Measurements from ENCODE around the gene PLAAT3. TPM values are rescaled to one million over a fixed set of nuclear protein-coding genes. Genes with fewer than 3 reads are reported as not detected.

Gene PLAAT3
- total RNA-seq, 4 donors from 2014 or later = 45.9 to 69.1 (median 53.2) TPM

- H3K4me3 ChIP-seq = peak overlapping the region; percentile 18 to 29
- peaks cover 0 to 3% (median 0%) of the 10 kb centered on the region in 3 donors for H3K9me3 ChIP-seq
- peak overlapping the region; percentile 61 to 80 (median 76) for H3K27ac ChIP-seq
- H3K27me3 ChIP-seq = no peaks in the 10 kb centered on the region
- H3K4me1 ChIP-seq = peaks cover 6 to 33% (median 13%) of the 10 kb centered on the region in 3 donors
- ATAC-seq = peak; percentile 93
- WGBS, 2 donors (ENCODE audit: low coverage in 1 of 2) = 10 to 40% methylated on average over 6 to 10 of the region's 10 CpGs
- H3K36me3 ChIP-seq = peaks cover 0 to 11% of the 10 kb centered on the region in 2 donors
- TF ChIP-seq POLR2A (IDR thresholded peaks at IDR 0.05) (no peak), EP300 (IDR thresholded peaks at IDR 0.05) (no peak), POLR2AphosphoS5 (IDR thresholded peaks at IDR 0.05) (peak; percentile 87)
- TF ChIP-seq, protein P1, sequence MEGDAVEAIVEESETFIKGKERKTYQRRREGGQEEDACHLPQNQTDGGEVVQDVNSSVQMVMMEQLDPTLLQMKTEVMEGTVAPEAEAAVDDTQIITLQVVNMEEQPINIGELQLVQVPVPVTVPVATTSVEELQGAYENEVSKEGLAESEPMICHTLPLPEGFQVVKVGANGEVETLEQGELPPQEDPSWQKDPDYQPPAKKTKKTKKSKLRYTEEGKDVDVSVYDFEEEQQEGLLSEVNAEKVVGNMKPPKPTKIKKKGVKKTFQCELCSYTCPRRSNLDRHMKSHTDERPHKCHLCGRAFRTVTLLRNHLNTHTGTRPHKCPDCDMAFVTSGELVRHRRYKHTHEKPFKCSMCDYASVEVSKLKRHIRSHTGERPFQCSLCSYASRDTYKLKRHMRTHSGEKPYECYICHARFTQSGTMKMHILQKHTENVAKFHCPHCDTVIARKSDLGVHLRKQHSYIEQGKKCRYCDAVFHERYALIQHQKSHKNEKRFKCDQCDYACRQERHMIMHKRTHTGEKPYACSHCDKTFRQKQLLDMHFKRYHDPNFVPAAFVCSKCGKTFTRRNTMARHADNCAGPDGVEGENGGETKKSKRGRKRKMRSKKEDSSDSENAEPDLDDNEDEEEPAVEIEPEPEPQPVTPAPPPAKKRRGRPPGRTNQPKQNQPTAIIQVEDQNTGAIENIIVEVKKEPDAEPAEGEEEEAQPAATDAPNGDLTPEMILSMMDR (IDR thresholded peaks at IDR 0.05) = no peak
Observed at GRCh38 chr11:63574856-63575602, 39.2 kb downstream of the PLAAT3 start.

DNA sequence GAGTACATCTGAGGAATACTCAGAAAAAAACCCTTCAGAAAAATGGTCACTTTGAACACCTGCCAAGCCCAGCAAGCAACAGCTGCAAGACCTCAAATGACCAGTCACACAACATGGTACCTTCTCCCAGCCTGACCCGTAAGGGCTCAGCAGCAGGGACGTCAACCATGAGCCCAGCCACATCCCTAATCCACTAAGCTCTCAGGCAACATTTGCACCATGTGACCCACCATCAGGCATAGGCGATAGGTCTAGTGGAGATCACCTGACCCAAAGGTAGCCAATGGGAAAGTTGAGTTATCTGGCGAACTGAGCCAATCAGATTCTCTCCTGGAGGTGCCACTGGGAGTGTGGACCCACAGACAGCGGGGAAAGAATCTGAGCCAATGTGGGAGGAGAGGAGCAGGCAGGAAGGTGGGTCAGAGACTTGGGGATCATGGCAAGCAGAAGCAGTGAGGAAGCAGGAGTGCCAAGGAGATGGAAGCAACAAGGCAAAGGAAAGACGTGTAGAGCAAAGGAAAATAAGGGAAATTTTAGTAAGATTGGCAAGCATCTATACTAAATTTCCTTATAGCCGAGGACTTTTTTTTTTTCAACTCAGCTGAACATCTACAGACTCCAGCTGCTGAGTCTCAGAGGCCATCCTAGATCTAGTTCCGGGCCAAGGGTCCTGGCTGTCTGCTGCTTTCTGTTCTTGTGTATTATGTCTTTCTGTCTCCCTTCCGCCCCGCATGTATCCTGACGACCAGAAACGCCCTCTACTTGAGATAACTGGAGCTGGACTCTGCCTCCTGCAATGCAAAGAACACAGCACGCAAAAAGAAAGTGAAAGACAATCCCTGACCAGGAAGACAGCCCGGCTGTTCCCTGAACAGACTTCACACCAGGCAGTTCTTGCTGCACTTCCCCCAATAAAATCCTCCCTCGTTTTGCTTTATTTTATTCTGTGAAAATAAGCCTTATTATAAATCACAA lies 40.1 kb downstream of the PLAAT3 start:
- ATAC-seq = peak; percentile 57
- peak overlapping the region; percentile 61 to 80 (median 76) for H3K27ac ChIP-seq
- WGBS, 2 donors (ENCODE audit: low coverage in 1 of 2) = 35 to 52% methylated on average over 11 to 12 of the region's 15 CpGs
- no peaks in the 10 kb centered on the region for H3K9me3 ChIP-seq
- H3K36me3 ChIP-seq = peaks cover 0 to 6% of the 10 kb centered on the region in 2 donors
- peaks cover 6 to 33% (median 13%) of the 10 kb centered on the region in 3 donors for H3K4me1 ChIP-seq
- no peaks in the 10 kb centered on the region for H3K27me3 ChIP-seq
- TF ChIP-seq, protein P1 (IDR thresholded peaks at IDR 0.05) = peak in 1 of 4 experiments; percentile 13
- no peak for TF ChIP-seq POLR2AphosphoS5 (IDR thresholded peaks at IDR 0.05)
- peak overlapping the region; percentile 18 to 29 for H3K4me3 ChIP-seq

DNA sequence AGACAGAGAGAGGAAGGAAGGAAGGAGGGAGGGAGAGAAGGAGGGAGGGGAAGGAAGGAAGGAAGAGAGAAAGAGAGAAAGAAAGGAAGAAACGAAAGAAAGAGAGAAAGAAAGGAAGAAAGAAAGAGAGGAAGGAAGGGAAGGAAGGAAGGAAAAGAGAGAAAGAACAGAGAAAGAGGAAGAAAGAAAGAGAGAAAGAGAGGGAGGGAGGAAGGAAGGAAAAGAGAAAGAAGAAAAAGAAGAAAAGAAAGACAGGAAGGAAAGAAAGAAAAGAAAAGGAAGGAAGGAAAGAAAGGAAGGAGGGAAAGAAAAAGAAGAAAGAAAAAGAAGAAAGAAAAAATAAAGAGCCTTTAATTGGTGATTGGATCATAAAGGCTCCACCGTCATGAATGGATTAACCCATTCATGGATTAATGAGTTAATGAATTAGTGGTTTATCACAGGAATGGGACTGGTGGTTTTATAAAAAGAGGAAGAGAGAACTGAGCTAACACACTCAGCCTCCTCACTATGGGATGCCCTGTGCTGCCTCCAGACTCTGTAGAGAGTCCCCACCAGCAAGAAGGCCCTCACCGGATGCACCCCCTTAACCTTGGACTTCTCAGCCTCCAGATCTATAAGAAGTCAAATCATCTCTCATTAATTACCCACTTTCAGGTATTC lies 42.1 kb downstream of the PLAAT3 start:
- no peak for TF ChIP-seq POLR2A (IDR thresholded peaks at IDR 0.05)
- no peak for TF ChIP-seq EP300 (IDR thresholded peaks at IDR 0.05)
- TF ChIP-seq, protein P1 (IDR thresholded peaks at IDR 0.05) = no peak
- TF ChIP-seq POLR2AphosphoS5 (IDR thresholded peaks at IDR 0.05) = no peak
- Histone ChIP-seq H3K36me3 (peaks cover 0 to 6% of the 10 kb centered on the region in 2 donors), H3K9me3 (no peaks in the 10 kb centered on the region), H3K4me1 (peaks cover 6 to 43% (median 13%) of the 10 kb centered on the region in 3 donors), H3K27me3 (no peaks in the 10 kb centered on the region), H3K27ac (no peak overlapping the region), H3K4me3 (no peak overlapping the region)
- ATAC-seq = no peak
- 65 to 67% methylated on average over 3 of the region's 3 CpGs for WGBS, 2 donors (ENCODE audit: low coverage in 1 of 2)

- TF ChIP-seq POLR2A (IDR thresholded peaks at IDR 0.05) (no peak), POLR2AphosphoS5 (IDR thresholded peaks at IDR 0.05) (no peak), EP300 (IDR thresholded peaks at IDR 0.05) (no peak)
- TF ChIP-seq, protein P1 (IDR thresholded peaks at IDR 0.05) = no peak
- H3K4me1 ChIP-seq = peaks cover 0 to 29% (median 4%) of the 10 kb centered on the region in 3 donors
- no peak overlapping the region for H3K4me3 ChIP-seq
- no peak overlapping the region for H3K27ac ChIP-seq
- 93 to 94% methylated on average over 3 of the region's 3 CpGs for WGBS, 2 donors (ENCODE audit: low coverage in 1 of 2)
- no peak for ATAC-seq
- H3K36me3 ChIP-seq = peaks cover 0 to 6% of the 10 kb centered on the region in 2 donors
- H3K27me3 ChIP-seq = no peaks in the 10 kb centered on the region
- H3K9me3 ChIP-seq = no peaks in the 10 kb centered on the region
Observed at GRCh38 chr11:63569570-63569969, 44.7 kb downstream of the PLAAT3 start.
